ENCODE results near the gene PTPN3.

DNA sequence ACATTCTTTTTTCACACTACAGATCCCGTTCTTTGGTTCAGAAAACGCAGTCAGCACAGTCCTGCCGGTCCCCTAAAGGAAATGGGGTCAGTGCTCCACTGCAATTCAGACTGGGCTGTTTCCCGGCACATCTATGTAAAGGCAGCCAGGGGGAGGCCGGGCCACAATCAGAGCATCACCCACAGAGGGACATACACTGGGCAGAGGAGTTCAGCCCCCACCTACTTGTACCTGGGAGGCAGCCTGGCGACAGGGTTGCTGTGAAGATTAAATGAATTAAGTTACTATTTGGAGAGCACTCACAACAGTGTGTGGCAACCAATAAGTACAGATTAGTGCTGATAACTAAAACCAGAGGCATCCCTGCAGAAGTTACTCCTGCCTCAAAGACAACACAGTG lies 4.5 kb downstream of the PTPN3 start:
- TF ChIP-seq, protein P1, sequence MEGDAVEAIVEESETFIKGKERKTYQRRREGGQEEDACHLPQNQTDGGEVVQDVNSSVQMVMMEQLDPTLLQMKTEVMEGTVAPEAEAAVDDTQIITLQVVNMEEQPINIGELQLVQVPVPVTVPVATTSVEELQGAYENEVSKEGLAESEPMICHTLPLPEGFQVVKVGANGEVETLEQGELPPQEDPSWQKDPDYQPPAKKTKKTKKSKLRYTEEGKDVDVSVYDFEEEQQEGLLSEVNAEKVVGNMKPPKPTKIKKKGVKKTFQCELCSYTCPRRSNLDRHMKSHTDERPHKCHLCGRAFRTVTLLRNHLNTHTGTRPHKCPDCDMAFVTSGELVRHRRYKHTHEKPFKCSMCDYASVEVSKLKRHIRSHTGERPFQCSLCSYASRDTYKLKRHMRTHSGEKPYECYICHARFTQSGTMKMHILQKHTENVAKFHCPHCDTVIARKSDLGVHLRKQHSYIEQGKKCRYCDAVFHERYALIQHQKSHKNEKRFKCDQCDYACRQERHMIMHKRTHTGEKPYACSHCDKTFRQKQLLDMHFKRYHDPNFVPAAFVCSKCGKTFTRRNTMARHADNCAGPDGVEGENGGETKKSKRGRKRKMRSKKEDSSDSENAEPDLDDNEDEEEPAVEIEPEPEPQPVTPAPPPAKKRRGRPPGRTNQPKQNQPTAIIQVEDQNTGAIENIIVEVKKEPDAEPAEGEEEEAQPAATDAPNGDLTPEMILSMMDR (conservative IDR thresholded peaks at IDR 0.05), result no peak
- no peak for TF ChIP-seq ZFX (IDR thresholded peaks at IDR 0.05)

Data from C4-2B (cell line).